ENCODE results near the gene FARP1.

GRCh38 chr13:98220271-98220791, 77.4 kb downstream of the FARP1 start:
- TF ChIP-seq, protein P1, sequence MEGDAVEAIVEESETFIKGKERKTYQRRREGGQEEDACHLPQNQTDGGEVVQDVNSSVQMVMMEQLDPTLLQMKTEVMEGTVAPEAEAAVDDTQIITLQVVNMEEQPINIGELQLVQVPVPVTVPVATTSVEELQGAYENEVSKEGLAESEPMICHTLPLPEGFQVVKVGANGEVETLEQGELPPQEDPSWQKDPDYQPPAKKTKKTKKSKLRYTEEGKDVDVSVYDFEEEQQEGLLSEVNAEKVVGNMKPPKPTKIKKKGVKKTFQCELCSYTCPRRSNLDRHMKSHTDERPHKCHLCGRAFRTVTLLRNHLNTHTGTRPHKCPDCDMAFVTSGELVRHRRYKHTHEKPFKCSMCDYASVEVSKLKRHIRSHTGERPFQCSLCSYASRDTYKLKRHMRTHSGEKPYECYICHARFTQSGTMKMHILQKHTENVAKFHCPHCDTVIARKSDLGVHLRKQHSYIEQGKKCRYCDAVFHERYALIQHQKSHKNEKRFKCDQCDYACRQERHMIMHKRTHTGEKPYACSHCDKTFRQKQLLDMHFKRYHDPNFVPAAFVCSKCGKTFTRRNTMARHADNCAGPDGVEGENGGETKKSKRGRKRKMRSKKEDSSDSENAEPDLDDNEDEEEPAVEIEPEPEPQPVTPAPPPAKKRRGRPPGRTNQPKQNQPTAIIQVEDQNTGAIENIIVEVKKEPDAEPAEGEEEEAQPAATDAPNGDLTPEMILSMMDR (conservative IDR thresholded peaks at IDR 0.05; ENCODE audit: low read length), result no peak
- no peak for TF ChIP-seq EZH2phosphoT487 (IDR thresholded peaks at IDR 0.05; ENCODE audit: borderline replicate concordance, low read depth, low read length)
